Inflammatory macrophage treated with lipopolysaccharide for 1 hour (primary cell): ENCODE data around the gene LIMA1.
A peak's percentile ranks its signal among the peaks of the same experiment; 100 is the strongest.
"Not testable (repeated sequence)": the region's sequence is repeated elsewhere in the genome, so short reads cannot be mapped to it uniquely, and the experiment has no call there.

ENCODE experiments used
- DNase-seq, 2 donors: peaks; one replicate each; pipeline ENCODE4 v3.0.0-alpha.2; 2020 to 2022

The LIMA1 gene

DNA sequence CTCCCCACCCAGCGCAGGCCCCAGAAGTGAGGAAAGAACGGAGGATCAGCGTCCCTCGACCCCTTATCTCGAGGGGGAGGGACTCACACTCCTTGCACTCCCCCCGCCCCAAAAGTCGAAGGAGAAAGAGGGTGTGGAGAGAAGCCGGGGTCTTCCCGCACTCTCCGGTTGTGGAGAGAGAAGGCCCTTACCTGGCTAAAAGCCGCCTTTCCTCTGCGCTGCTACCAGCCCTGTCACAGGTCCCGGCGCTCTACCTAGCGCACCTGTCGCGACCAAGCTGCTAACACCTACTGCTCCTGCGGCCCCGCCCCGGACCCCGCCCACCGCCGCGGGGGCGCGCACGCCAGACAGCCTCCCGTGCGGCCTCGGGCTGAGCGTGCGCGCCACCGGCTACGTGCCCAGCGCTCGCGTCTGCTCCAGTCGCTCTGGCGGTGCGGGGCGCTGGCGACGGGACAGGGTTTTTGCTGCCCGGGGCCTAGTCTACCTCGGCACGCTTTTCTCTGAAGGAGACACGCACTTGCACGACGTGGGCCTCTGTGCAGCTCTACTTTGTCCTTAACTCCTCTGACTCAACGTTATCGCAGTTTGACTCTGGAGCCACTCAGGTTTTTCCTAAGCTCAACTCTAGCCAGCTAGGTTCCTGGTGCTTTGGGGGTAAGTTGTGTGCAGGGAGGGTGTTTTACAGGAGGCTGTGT is at the start of gene LIMA1:
Gene LIMA1, minus strand, starts transcription at position 292 of the 695 bp plus-strand sequence. CDS start 34,769 bp downstream, outside the sequence.
- peak; percentile 79 to 89 for DNase-seq

DNA sequence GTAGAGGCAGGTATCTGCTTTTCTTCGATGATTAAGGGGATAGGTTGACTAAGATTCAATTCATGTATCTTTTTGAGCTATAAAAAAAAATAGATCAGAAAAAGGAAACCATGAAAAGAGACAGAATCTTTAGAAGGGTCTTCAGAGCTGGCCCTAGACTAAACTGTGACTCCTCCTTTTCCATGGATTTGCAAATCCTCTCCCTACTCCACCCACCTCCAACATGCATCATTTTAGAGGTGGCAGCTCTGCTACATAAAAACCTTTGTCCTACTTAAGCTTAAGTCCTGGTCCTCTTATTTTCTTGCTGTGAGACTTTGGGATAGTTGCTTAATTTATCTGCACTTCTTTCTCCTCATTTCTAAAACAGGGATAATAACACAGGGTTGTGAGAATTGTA is 48.4 kb upstream of the LIMA1 start:
- no peak for DNase-seq

DNA sequence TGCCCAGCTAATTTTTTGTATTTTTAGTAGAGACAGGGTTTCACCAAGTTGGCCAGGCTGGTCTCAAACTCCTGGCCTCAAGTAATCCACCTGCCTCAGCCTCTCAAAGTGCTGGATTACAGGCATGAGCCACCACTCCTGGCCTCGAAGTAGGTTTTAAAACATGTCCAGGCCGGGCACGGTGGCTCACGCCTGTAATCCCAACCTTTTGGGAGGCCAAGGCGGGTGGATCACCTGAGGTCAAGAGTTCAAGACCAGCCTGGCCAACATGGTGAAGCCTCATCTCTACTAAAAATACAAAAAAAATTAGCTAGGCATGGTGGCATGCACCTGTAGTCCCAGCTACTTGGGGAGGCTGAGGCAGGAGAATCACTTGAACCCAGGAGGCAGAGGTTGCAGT is 45.3 kb upstream of the LIMA1 start:
- DNase-seq = not testable (repeated sequence)

DNA sequence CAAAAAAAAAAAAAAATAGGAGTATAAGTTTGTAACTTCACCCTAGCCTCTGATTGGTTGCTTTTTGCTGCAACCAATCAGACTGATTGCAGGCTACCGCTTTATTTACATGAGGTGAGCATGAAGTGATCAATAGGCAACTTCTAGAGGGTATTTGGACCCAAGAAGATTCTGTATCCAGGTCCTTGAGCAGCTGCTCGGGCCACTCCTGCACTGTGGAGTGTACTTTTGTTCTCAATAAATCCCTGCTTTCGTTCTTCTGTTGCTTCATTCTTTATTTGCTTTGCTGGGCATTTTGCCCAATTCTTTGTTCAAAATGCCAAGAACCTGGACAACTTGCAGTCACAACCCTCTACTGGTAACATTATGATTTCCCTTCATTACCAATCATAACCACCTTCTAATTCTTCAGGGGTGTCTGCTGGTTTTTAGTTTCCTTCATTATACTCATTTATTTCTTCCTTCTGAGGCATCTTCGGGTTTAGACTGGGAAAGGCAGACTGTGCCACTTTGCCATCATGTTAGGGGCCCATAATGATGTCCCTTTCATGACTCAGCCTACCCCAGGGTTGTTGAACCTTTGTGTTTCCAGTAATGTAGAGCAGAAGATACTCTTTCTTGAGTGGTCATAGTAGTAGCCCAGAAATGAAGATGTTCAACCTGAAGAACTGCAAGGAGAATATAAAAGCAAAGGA is 43.4 kb upstream of the LIMA1 start:
- DNase-seq = no peak

DNA sequence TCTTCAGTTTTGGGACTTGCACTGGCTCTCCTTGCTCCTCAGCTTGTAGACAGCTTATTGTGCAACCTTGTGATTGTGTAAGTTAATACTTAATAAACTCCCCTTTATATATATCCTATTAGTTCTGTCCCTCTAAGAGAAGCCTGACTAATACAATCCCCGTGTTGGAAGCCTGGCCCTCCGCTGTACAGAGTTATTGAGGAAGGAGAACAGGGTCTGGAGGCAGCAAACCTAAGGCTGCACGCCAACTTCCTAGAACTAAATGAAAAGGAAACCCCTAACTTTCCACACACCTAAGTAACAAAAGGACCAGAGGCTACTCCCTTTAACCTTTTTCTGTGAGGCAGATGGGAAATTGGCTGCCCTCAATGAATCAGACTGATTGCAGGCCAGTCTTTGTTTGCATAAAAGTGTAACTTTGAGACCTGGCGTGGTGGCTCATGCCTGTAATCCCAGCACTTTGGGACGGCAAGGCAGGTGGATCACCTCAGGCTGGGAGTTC is 42.6 kb upstream of the LIMA1 start:
- peak in 1 of 2 donors; percentile 3 for DNase-seq

DNA sequence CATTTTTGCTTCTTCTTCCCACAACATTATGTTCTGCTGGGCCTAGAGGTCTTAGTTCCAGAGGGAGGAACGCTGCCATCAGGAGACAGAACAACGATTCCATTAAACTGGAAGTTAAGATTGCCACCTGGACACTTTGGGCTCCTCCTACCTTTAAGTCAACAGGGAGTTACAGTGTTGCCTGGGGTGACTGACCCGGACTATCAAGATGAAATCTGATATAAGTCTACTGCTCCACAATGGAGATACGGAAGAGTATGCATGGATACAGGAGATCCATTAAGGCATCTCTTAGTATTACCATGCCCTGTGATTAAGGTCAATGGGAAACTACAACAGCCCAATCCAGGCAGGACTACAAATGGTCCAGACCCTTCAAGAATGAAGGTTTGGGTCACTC is 41.5 kb upstream of the LIMA1 start:
- DNase-seq = not testable (repeated sequence)

DNA sequence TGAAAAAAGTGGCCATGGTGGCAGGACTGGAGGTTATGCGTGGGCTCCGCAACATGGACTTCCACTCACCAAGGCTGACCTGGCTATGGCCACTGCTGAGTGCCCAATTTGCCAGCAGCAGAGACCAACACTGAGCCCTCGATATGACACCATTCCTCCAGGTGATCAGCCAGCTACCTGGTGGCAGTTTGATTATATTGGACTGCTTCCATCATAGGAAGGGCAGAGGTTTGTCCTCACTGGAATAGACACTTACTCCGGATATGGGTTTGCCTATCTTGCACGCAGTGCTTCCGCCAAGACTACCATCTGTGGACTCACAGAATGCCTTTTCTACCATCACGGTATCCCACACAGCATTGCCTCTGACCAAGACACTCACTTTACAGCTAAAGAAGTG is 40.8 kb upstream of the LIMA1 start:
- DNase-seq = not testable (repeated sequence)

DNA sequence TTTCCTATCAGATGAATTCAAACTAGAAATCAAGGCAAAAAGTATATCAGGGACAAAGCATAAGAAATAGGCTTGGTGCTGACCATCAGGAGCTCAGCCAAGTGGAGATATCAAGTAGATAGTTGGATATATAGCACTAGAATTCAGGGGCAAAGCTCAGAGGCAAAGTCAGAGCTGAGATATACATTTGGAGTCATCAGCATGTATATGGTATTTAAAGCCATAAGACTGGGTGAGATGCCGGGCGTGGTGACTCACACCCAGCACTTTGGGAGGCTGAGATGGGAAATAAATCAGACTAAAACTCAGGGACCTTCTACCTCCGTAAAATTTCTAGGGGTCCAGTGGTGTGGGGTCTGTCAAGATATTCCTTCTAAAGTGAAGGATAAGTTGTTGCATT is 38.9 kb upstream of the LIMA1 start:
- no peak for DNase-seq

DNA sequence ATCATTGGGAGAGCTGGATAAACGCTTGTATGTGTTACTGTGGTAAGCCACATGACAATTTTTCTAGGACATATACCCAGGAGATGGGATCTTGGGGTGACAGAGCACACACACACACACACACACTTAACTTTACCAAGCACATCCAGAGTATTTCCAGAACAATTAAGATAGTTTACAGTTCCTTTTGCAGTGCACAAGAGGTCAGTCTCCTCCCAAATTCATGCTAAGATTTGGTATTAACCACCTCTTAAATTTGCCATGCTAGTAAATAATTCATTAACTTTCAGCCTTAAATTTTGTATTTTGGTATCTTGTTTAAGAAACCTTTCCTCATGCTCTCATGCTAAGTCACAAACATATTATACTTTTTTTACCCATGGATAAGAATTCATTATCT is 33.9 kb upstream of the LIMA1 start:
- DNase-seq = no peak

DNA sequence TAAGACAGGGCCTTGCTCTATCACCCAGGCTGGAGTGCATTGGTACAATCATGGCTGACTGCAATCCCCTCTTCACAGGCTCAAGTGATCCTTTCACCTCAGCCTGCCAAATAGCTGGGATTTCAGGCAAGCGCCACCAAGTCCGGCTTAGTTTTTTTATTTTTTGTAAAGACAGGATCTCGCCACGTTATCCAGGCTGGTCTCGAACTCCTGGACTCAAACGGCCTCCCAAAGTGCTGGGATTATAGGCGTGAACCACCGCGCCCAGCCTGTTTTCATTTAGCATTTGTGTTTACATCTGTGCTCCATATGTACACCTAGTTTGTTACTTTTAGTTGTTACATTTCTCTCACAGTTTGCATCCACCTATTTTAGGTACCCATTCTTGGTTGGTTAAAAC is 32.5 kb upstream of the LIMA1 start:
- DNase-seq = no peak

DNA sequence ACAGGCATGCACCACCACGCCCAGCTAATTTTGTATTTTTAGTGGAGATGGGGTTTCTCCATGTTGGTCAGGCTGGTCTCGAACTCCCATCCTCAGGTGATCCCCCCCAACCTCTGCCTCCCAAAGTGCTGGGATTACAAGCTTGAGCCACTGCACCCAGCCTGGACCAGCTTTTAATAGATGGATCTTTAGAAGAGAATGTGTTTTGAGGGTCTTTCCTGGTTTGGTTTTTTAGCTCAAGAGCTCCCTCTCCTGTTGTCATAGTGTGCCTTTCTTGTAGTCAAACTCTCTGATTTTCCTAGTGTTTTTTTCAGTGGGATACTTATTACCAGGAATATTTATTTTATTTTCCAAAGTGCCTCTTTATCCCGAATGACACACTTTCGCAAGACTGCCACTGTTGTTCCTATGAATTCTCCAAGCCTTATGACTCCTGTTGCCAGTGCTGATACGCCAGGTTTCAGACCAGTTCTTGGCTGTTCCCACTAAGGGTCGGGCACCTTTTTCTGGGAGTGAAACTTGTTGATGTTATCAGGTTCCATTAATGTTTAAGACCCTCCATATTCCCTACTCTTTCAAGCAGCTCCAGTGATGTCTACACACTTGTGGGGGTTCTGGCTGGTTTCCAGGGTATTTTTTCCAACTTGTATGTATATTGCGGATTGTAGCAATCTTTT is 31.5 kb upstream of the LIMA1 start:
- peak in 1 of 2 donors; percentile 38 for DNase-seq

DNA sequence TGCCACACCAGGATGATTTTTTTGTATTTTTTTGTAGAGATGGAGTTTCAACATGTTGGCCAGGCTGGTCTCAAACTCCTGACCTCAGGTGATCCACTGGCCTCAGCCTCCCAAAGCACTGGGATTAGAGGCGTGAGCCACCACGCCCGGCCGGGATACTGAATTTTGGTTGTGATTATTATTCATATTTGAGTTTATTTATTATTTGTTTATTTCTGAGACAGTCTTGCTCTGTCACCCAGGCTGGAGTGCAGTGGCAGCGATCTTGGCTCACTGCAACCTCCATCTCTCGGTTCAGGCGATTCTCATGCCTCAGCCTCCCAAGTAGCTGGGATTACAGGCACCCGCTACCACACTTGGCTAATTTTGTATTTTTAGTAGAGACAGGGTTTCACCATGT is 30.7 kb upstream of the LIMA1 start:
- not testable (repeated sequence) for DNase-seq

DNA sequence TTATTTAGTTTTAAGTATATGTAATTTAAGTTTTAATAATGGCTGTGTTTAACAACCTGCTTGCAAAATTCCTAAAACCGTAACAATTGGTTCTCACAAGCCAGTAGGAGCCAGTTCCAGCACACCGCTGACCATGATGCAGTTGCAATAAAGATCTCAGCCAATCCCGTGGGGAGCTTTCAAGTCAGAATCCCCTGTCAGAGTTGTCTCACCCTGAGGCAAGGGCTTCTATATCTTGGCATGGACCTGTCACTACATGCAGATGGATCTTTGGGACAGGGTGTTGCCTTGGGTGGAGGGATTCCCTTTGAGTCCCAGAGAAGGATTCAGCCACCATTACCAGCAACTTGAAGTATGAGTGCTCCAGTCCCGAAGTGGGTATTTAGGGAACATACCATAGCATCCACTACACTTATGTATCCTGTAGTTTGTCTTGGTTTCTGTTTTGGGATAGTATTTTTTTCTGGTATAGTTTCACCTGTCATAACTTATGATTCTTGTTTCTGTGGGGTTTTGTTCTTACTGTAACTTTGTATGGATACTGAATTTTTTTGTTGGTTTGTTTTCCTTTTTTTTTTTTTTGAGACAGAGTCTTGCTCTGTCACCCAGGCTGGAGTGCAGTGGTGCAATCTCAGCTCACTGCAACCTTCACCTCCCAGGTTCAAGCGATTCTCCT is 30.1 kb upstream of the LIMA1 start:
- no peak for DNase-seq

DNA sequence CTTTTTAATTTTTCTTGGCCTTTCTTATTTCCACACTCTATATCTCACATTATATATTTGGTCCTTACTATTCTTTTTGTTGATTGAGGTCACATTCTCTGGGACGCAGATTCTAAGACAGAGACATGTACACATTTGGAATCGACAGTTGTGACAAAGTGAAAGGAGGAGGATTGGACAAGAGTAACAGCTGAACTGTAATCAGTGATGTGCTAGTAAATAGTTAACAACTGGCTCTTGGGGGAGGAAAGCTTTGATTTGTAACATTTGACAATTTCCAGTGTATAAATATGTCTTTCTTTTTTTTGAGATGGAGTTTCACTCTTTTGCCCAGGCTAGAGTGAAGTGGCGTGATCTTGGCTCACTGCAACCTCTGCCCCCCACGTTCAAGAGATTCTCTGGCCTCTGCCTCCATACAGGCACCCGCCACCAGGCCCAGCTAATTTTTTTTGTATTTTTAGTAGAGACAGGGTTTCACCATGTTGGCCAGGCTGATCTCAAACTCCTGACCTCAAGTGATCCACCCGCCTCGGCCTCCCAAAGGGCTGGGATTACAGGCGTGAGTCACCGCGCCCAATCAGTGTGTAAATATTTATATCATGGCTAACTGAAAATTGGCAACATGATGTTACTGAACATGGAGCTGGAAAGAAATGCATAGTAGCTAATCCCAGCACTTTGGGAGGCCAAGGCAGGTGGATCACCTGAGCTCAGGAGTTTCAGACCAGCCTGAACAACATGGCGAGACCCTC is 28.7 kb upstream of the LIMA1 start:
- not testable (repeated sequence) for DNase-seq

DNA sequence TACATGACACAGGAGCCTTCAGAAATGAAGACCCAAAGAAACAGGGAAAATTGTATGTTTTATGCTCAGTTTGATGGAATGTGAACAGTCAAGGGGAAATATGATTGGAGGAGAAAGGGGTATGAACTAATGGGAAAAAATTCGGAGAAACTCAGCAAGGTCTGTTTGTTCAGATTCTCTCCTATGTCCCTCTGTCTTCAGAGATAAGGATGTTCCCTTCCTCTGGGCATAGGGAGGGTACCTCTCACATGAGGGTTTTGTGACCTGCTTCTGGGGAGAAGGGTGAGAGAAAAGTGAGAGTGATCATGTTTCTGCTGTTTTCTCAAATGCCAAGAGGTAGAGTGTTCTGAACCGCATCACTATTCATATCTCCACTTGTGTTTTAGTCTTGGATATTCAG is 26.6 kb upstream of the LIMA1 start:
- DNase-seq = no peak

DNA sequence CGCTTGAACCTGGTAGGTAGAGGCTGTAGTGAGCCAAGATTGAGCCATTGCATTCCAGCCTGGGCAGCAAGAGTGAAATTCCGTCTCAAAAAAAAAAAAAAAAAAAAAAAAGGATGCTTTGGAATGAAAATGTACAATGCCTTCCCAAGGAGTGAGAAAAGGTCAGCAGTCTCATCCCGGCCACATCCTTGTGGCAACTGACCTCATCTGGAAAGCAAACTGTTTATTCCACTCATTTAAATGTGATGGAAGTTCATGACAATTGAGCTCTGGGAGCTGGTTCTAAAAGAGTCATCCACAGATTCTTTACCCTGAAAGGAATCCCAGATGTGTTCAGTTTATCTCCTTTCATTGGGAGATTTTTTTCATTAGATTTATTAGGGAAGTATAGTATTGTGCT is 19.4 kb upstream of the LIMA1 start:
- DNase-seq = no peak

DNA sequence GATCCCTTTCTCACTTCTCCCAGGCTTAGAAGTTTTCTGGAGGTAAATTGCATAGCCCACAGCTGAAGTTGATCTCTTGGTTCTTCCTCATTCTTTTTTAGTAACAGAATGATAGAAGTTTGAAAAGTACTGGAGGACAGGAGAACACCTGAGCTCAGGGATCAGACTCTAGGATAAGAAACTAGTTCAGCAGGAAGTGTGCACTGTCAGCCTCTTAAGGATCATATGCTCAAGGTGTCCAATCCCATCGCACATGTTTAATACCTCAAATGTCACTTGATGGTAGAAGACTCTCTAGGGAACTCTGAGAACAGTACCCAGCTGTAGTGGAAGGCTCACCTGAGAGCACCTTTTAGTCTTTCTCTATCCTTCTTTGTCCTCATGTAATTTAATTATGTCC is 14.7 kb upstream of the LIMA1 start:
- no peak for DNase-seq

DNA sequence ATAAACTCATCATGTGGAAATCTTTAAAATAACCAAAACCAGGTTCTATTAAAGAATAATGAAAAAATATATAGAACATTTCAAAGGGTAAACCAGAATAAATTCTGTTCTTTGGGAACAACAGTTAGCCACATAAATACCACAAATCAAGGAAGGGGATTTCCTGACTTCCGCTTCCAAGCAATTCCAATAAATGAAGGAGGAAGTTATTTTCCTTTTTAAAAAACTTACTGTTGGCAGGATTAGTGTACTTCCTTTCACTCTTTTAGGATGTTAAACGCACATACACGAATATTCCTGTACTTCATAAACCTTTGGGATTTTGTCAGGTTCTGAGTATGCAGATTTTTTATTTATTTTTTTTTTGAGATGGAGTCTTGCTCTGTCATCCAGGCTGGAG is 13.7 kb upstream of the LIMA1 start:
- DNase-seq = peak; percentile 64 to 69

DNA sequence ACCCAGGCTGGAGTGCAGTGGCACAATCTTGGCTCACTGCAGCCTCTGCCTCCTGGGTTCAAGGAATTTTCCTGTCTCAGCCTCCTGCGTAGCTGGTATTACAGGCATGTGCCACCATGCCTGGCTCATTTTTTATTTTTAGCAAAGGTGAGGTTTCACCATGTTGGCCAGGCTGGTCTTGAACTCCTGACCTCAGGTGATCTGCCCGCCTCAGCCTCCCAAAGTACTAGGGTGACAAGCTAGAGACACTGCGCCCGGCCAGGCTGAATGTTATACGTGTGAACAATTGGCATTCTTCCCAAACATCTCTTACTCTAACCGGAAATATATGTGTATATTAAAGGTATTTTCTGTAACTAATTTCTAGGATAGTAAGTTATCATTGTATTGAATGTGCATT is 13.2 kb upstream of the LIMA1 start:
- DNase-seq = no peak

DNA sequence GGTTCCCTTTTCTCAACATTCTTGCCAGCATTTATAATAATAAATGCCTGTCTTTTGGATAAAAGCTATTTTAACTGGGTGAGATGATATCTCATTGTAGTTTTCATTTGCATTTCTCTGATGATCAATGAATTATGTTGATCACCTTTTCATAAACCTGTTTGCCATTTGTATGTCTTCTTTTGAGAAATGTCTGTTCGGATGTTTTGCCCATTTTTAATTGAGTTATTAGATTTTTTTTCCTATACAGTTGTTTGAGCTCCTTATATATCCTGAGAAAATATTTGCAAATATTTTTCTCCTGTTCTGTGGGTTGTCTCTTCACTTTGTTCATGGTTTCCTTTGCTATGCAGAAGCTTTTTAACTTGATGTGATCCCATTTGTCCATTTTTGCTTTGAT is 8.1 kb upstream of the LIMA1 start:
- DNase-seq = no peak

DNA sequence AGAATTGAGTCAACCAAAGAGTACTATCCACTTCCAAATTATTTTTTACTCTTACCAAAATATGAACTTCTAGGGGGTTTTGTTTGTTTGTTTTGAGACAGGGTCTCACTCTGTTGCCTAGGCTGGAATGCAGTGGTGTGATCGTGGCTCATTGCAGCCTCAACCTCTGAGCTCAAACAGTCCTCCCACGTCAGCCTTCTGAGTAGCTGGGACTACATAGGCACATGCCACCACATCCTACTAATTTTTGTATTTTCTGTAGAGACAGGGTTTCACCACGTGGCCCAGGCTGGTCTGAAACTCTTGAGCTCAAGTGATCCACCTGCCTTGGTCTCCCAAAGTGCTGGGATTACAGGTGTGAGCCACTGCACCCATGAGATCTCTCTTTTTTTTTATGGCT is 7.4 kb upstream of the LIMA1 start:
- DNase-seq = not testable (repeated sequence)

DNA sequence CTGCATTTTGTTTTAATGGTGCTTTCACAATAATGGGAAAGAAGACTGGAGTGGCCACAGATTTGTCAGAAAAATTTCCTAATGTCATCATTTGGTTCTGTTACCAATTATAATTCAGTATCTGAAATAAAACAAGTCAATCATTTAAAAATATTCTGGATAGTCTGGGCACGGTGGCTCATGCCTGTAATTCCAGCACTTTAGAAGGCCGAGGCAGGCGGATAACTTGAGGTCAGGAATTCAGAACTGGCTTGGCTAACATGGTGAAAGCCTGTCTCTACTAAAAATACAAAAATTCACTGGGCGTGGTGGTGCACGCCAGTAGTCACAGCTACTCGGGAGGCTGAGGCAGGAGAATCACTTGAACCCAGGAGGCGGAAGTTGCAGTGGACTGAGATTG is 4.0 kb upstream of the LIMA1 start:
- DNase-seq = no peak

DNA sequence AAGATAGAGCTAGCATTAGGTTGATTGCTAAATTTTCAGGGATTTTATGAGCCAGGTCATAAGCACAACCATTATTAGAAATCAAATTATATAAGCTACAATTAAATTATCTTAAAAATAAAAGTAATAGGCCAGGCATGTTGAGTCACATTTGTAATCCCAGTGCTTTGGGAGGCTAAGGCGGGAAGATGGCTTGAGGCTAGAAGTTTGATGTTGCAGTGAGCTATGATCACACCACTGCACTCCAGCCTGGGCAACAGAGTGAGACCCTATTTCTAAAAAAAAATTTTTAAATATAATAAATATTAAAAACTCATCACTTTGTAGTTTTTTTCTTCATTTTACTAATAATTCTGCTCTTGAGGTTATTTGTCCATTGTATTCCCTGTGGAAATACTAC is 1.9 kb upstream of the LIMA1 start:
- no peak for DNase-seq
